ENCODE data around the gene MANSC4. TPM values are rescaled to one million over a fixed set of nuclear protein-coding genes. Genes with fewer than 3 reads are reported as not detected.
"Not testable (repeated sequence)": the region's sequence is repeated elsewhere in the genome, so short reads cannot be mapped to it uniquely, and the experiment has no call there.

Gene MANSC4
- total and polyA plus RNA-seq, 8 donors, result 0.15 to 0.58 (median 0.37) TPM; not detected in 2

- Histone ChIP-seq H3K9me3 (no peaks in the 10 kb centered on the region), H3K4me3 (no peak overlapping the region), H3K4me1 (no peaks in the 10 kb centered on the region), H3K27ac (no peak overlapping the region), H3K27me3 (no peaks in the 10 kb centered on the region), H3K36me3 (peaks cover 0 to 34% of the 10 kb centered on the region in 2 donors)
- no peak for DNase-seq
- no peak for TF ChIP-seq CTCF (IDR thresholded peaks at IDR 0.05)
- ATAC-seq, result no peak
- intact Hi-C loops (cut with DNase I), result no loop called here
Observed at GRCh38 chr12:27756670-27757195, 23.3 kb downstream of the MANSC4 start.

GRCh38 chr12:27754795-27755194 lies 25.2 kb downstream of the MANSC4 start:
- H3K27me3 ChIP-seq, result no peaks in the 10 kb centered on the region
- no peaks in the 10 kb centered on the region for H3K4me1 ChIP-seq
- intact Hi-C loops (cut with DNase I), result no loop called here
- TF ChIP-seq CTCF (IDR thresholded peaks at IDR 0.05), result no peak
- no peak overlapping the region for H3K4me3 ChIP-seq
- ATAC-seq (no peak), DNase-seq (no peak)
- H3K9me3 ChIP-seq, result no peaks in the 10 kb centered on the region
- H3K27ac ChIP-seq, result no peak overlapping the region
- H3K36me3 ChIP-seq, result peaks cover 0 to 39% of the 10 kb centered on the region in 2 donors

GRCh38 chr12:27751386-27752047 lies 28.5 kb downstream of the MANSC4 start:
- no peaks in the 10 kb centered on the region for H3K9me3 ChIP-seq
- H3K4me3 ChIP-seq, result no peak overlapping the region
- H3K4me1 ChIP-seq, result peaks cover 0 to 6% of the 10 kb centered on the region in 2 donors
- intact Hi-C loops (cut with DNase I), result no loop called here
- H3K36me3 ChIP-seq, result peaks cover 0 to 28% of the 10 kb centered on the region in 2 donors
- DNase-seq (no peak), ATAC-seq (peak; percentile 33)
- no peak for TF ChIP-seq CTCF (IDR thresholded peaks at IDR 0.05)
- no peak overlapping the region for H3K27ac ChIP-seq
- H3K27me3 ChIP-seq, result no peaks in the 10 kb centered on the region

GRCh38 chr12:27747111-27747820 lies 32.8 kb downstream of the MANSC4 start:
- ATAC-seq (peak; percentile 59), DNase-seq (no peak)

GRCh38 chr12:27745734-27746133 lies 34.3 kb downstream of the MANSC4 start:
- H3K4me1 ChIP-seq; intact Hi-C loops (cut with DNase I); DNase-seq: not testable (repeated sequence)

More at GRCh38 chr12:27747111-27747820, 32.8 kb downstream of the MANSC4 start:
- Histone ChIP-seq H3K9me3 (no peaks in the 10 kb centered on the region), H3K36me3 (peaks cover 0 to 34% of the 10 kb centered on the region in 2 donors), H3K27ac (peak overlapping the region in 1 of 2 donors; percentile 13), H3K27me3 (no peaks in the 10 kb centered on the region), H3K4me1 (peaks cover 0 to 6% of the 10 kb centered on the region in 2 donors), H3K4me3 (no peak overlapping the region)
- TF ChIP-seq CTCF (IDR thresholded peaks at IDR 0.05), result no peak
- intact Hi-C loops (cut with DNase I), result no loop called here

More at GRCh38 chr12:27745734-27746133, 34.3 kb downstream of the MANSC4 start:
- not testable (repeated sequence) for H3K9me3 ChIP-seq, ATAC-seq, H3K27me3 ChIP-seq, H3K4me3 ChIP-seq, H3K27ac ChIP-seq
- peaks cover 0 to 37% of the 10 kb centered on the region in 2 donors for H3K36me3 ChIP-seq

Data from left lung (tissue), 10 donors.